DMS 273 treated with DMSO at 0.1 percent for 48 hours (cell line): ENCODE data around the gene PRR5L.

ENCODE experiments used
- DNase-seq: peaks from one replicate; lab custom pipeline; 2025; lab: John Stamatoyannopoulos, UW

The PRR5L gene

GRCh38 chr11:36376888-36377758 lies 81.0 kb downstream of the PRR5L start:
- DNase-seq: no peak

DNA sequence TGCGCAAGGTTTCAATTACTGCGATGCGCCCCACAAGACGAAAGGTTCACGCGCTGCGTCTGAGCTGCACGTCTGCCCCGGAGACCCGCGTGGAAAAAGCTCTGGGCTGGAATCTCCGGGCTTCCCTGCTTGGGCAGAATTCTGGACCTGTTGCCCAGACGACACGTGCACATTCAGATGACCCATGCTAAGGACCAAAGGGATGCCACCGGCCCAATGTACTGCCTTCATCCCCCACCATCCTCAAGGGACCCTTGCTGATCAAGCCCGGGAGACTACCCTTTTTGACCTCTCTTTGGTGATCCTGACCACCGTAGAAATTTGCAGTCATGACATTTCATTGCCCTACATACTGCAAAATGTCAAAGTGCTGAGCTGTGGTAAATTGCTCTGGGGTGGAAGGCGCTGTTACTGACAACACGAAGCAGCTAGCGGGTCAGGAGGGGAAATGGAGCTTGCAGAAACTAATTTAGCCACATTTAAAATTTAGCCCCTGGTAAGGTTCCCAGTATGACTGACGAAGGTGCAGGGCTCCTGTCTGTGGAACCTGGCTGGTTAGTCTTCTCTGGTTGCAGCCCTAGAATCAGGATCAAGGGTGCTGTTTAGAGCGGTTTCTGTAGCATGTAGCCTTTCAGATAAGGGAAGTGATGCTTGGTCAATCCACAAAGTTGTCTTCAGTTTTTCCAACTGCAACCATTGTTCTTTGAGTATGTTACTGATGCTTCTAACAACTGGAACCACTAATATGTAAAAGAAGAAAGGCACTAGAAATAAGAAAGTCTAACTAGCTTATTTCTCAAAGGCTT lies 81.9 kb downstream of the PRR5L start:
- no peak for DNase-seq

- no peak for DNase-seq
These were observed 83.6 kb downstream of the PRR5L start for GRCh38 chr11:36379653-36380052.

GRCh38 chr11:36380296-36381014 lies 84.4 kb downstream of the PRR5L start:
- DNase-seq: no peak

DNA sequence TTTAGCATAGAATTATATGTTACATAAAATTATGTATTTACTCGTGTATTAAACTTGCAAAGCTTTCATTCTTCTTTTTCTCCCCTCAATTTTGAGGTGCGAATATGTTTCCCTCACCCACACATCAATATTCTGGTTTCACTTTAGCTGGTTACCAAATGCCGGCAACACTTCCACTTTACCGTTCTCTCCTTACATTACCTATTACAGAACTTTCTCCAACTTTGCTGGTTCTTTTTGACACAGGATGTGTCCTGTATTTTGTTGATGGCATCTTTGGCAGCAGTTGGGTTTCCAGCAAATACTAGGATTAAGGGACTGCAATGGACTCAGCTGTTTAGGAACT lies 84.9 kb downstream of the PRR5L start:
- no peak for DNase-seq

GRCh38 chr11:36383195-36383594 lies 87.1 kb downstream of the PRR5L start:
- no peak for DNase-seq

GRCh38 chr11:36385121-36385970 lies 89.3 kb downstream of the PRR5L start:
- DNase-seq: peak; percentile 34

DNA sequence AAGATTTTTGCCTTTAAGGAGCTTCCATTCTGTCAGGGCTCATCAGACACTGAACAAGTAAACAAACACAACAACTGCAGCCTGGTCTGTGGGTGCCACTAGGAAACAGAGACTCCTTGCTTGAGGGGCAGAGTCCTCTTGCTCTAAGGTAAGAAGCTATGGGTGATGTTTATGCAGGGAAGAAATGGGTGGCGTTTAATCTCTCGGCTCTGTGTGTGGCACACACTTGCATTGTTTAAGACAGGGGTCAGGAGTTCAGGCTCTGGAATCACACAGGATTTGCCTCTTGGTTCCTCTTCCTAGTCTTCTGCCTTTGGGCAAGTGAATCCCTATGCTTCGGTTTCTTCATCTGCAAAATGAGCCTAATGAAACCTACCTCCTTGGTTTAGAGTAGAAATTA lies 90.3 kb downstream of the PRR5L start:
- DNase-seq: no peak

DNA sequence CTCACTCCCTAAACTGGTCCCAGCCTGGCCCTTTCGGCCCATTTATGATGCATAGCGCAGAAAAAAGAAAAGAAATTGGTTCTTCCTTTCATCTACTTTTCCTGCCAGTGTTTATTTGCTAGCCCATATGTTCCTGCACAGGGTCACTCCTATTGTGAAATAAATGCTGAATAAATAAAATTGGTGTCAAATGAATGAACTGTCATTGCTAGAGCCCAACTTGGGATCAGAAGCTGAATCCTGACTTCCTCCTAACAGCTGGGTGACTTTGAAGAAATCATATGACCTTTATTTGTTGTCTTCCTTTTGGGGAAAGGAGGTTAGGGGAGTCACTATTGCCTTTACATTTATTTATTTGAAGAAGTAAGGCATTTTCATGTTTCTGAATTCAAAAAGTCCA lies 92.0 kb downstream of the PRR5L start:
- DNase-seq: no peak

- no peak for DNase-seq
These were observed 92.9 kb downstream of the PRR5L start for GRCh38 chr11:36388951-36389350.

DNA sequence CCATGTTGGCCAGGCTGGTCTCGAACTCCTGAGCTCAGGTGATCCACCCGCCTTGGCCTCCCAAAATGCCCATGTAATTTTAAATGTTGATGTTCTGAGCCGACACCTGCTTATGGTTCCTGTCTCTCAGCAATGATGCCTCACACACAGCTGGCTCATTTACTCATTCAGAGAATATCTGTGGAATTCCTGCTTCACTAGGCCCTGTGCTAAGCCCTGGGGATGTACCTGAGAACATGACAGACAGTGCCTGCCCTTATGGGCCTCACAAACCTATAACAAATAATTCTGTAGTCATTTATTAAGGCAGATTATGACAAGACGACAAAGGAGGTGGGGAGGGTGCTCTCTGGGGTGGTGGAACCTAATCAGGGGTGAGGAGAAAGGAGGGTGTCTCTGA lies 93.7 kb downstream of the PRR5L start:
- no peak for DNase-seq

GRCh38 chr11:36390963-36391471 lies 94.9 kb downstream of the PRR5L start:
- no peak for DNase-seq

- no peak for DNase-seq
These were observed 96.1 kb downstream of the PRR5L start for GRCh38 chr11:36392196-36392595.

DNA sequence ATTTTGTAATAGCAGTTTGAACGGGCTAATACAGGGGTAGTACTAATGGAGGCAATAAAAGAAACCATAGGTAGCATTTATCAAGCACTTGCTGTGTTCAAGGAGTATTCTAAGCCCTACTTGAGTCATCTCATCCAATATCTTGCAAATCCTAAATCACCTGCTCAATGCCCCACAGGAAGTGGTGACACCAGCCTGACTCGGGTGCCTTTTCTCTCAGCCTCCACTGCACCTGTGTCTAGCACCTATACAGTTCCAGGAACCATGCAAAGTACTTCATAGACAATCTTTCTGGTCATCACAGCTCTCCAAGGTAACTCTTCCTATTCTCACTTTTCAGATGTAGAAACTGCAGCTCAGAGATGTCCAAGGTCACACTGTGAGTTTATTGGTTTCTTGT lies 98.0 kb downstream of the PRR5L start:
- DNase-seq: no peak

DNA sequence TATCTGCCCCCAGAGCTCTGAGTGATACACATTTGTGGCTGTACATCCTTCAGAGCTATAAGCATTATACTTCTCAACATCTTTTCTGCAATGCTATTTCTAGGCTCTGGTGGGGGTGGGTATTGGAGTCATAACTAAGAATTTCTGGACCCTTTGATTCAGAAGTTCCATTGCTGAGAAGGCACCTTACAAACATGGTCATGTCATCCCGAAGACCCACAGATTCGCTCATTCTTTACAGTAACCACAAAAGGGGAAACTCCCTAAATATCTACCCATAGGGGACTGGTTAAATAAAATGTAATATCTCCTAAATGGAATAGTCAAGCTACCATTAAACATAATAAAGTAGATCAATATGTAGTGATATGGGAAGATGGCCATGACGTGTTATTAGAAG lies 98.8 kb downstream of the PRR5L start:
- DNase-seq: no peak

GRCh38 chr11:36395978-36396736 lies 100.1 kb downstream of the PRR5L start:
- DNase-seq: no peak

GRCh38 chr11:36398231-36398953 lies 102.3 kb downstream of the PRR5L start:
- DNase-seq: no peak

DNA sequence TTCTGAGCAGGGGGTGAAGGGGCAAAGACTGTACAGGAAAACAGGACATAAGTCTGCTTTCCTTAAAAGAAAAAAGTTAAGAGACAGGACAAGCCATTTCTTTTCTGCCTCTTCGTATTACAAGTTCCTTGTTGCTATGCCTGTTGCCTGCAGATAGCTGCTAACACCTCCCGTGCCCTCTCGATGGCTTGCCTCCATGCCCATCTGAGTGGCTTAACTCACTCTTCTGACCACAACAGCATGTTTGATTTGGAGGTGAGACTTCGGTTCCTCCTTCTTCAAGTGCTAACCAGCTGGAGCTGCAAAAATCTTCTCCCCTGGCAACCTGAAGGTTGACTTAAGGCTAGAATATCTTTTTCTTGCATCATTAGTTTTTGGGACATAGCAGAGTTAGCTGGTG lies 103.1 kb downstream of the PRR5L start:
- DNase-seq: no peak

DNA sequence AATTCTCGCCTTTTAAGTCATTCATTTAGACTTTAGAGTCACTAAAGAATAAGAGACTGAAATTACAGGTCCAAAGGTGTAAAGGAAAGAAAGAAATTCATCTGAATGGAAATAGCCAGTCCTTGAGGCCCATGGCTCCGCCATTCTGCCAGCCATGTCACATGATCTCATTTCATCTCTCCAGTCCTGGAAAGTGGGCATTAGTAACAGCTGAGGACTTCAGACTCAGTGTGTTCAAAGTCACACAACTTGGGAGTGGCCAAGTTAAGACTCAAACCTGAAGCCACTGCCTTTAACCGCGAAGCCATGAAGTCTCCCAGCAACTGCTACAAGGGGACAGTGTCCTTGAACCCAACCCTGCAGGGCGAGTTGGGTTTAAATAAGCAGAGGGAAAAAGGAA lies 103.7 kb downstream of the PRR5L start:
- no peak for DNase-seq
